ENCODE measurements around the gene INHBC.
A peak's percentile ranks its signal among the peaks of the same experiment; 100 is the strongest.

The INHBC gene

DNA sequence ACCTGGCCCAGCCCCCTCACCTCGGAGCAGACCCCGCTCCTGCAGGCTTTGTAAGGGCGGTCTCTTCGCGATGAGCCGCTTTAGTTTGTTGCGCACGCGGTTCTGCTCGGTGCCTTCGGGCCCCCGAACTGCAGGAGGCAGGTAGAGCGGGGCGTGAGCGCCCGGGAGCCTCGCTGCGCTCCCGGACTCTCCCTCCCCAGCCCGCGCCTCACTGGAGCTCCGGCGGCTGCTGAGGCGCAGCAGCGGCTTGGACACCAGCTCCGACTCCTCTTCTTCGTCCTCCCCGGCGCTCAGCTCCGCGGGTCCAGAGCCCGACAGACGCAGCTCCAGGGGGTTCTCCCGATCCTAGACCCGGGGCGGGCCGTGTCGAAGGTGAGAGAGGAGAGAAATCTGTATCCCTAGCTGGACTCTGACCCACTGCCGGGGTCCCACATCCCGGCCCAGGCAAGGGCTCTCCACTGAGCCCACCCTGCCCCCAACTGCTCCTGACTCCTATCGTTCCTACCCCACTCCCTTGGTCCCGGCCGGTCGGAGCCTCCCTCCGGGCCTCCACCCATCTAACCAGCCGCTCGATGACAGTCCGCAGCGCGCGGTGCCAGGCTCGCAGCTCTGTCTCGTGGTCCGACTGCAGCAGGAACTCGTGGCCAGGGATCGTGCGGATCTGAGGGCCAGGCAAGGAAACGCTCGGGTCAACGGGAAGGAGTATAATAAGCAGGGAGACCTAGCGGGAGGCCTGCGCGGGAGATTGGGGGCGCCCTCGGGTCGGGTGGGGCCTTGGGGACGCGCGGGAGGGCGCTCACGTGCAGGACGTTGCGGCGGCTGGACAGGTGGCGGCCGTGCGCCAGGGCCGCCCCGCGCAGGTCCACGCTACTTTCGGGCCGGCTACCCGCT is 40.9 kb downstream of the INHBC start:
- no peaks in the 10 kb centered on the region for H3K27me3 Mint-ChIP-seq
- no peak for ATAC-seq
- H3K4me1 Mint-ChIP-seq: peaks cover 67% of the 10 kb centered on the region

DNA sequence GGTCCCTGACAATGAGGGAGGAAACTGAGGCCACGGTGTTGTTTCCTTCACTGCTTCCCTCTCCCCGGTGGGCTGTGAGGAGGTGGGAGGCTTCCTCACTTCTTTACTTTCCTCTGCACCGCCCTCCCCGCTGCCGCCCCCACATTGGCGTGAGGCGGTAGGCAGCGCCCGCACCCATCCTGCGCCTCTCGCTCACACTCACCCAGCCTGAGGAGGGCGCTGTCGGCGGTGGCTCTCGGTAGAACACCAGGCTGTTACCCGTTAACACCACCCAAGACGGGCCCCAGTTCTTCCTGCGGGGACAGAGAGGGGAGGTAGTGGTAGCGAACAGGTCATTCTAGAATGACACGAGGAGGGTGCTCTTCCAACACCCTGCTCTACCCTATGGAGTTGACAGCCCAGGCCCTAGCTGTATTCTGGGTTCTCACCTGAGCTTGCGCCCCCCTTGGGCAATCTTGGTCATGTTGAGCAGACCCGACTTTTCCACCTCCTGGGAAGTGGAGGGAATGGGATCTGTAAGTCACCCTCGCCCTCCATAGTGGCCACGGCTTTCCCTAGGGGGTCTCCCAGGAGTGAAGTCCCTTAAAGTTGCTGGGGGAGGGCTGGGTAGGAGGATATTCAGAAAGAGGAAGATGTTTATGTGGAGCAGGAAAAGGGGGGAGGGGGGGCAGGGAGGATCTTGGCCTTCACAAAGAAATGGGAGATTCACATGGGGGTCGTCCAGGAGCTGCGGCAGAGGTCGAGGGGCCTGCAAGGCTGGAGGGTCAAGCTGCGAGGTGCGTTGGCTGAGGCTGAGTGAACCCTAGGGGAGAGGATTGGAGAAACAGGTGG is 41.8 kb downstream of the INHBC start:
- peaks cover 49% of the 10 kb centered on the region for H3K36me3 Mint-ChIP-seq (ENCODE audit: low read depth)
- DNase-seq (peak; percentile 87), ATAC-seq (peak; percentile 44)
- H3K9me3 Mint-ChIP-seq: no peaks in the 10 kb centered on the region
- H3K27me3 Mint-ChIP-seq: no peaks in the 10 kb centered on the region
- H3K4me3 Mint-ChIP-seq: peak overlapping the region; percentile 93
- H3K27ac Mint-ChIP-seq: peak overlapping the region; percentile 98
- H3K4me1 Mint-ChIP-seq: peaks cover 75% of the 10 kb centered on the region

More for the DNA sequence above, 40.9 kb downstream of the INHBC start:
- no peak for DNase-seq
- Mint-ChIP-seq H3K27ac (peak overlapping the region; percentile 98), H3K4me3 (peak overlapping the region; percentile 93), H3K36me3 (ENCODE audit: low read depth) (peaks cover 47% of the 10 kb centered on the region), H3K9me3 (no peaks in the 10 kb centered on the region)

DNA sequence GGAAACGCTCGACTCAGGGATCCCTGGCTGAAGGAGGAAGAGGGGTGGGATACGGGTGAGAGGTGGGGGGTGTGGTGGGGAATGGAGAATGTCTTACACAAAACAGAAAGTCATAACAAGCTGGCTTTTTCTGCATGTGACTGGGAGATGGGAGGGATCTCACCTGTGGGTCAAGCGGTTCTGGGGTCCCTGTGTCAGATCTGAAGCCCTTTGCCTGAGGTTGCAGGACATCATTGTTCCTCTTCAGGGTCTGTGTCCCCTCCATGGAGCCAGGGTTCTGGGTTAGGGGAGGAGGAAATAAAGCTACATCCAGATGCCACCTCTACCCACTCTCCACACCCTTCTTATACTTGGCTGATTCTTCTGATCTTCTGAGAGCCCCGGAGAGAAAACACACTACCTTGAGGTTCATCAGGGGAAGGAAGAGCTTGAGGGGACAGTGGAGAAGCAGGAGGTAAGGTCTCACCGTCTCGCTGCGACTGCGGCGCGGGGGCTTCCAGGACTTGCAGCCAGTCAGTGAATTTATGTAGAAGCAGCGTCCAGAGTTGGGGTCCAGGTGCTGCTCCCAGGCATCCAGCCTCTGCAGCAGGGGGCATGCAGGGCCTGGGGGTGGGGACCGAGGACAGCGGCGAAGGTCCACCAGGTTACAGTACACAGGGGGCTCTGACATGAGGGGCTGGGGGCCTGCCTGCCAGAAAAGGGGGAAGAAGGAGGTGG is 42.6 kb downstream of the INHBC start:
- Mint-ChIP-seq H3K4me3 (peak overlapping the region; percentile 93), H3K27me3 (no peaks in the 10 kb centered on the region), H3K9me3 (no peaks in the 10 kb centered on the region), H3K36me3 (ENCODE audit: low read depth) (peaks cover 47% of the 10 kb centered on the region), H3K27ac (peak overlapping the region; percentile 98), H3K4me1 (peaks cover 77% of the 10 kb centered on the region)
- no peak for ATAC-seq
- DNase-seq: no peak

DNA sequence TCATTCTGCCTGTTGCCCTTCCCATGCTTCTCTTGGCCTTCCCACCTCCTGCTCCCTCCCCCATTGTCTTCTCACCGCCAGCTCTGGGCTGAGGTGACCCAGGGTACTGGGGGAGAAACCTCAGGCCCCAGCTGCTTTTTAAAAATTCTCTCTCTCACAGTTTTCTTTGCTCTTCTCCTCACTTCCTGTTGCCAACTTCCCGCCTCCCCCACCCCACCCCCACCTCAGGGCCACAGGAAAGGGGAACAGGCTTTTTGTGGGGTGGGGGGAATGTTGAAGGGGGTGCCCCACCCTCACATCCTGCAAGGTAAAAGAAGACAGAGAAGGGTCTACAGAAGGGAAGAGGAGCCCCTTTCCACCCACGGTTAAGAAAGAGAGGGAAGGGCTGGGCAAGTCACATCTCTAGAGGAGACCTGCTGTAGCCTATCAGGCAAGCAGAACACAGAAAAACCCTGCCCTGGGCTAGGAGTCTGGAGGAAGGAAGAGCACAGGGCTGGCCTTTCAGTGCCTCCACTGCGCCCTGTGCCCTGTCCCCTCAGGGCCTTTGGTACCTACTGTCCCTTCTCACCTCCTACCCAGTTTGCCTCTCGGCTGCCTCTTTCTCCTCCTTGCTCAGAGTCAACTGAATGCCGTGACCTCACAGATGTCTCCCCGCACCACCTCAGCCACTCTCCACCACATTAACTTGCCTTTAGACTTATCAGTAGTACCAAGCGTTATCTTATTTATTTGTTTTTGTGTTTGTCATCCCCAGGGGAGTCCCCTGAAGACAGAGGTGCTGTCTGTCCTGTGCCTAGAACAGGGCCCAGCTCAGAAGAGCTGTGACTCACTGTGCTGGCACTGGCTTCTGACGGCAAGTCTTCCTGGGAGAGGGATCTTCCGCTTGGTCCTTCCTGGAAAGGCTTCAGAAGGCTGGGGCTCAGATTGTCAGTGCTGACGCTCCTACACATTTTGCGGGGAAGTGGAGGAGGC is 43.4 kb downstream of the INHBC start:
- H3K27me3 Mint-ChIP-seq: no peaks in the 10 kb centered on the region
- H3K9me3 Mint-ChIP-seq: no peaks in the 10 kb centered on the region
- peaks cover 74% of the 10 kb centered on the region for H3K4me1 Mint-ChIP-seq
- peaks cover 41% of the 10 kb centered on the region for H3K36me3 Mint-ChIP-seq (ENCODE audit: low read depth)
- ATAC-seq: peak; percentile 54
- H3K27ac Mint-ChIP-seq: peak overlapping the region; percentile 98
- DNase-seq: peak; percentile 52
- peak overlapping the region; percentile 93 for H3K4me3 Mint-ChIP-seq

DNA sequence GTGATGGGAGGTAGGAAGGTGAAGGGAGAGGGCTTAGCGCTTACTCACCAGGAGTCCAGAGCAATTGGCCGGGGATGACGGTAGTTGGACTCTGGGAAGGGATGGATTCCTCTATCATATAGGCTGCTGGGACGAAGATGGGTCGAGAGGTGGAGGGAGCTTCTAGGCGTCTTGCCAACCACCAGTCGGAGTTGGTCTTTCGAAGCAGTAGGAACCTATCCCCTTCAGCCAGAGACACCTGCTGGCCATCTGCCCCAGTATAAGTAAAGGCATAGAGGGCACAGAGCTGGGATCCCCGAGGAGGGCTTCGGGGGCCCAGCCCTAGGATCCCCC is 44.4 kb downstream of the INHBC start:
- DNase-seq: no peak
- Mint-ChIP-seq H3K4me3 (peak overlapping the region; percentile 93), H3K4me1 (peaks cover 73% of the 10 kb centered on the region), H3K9me3 (no peaks in the 10 kb centered on the region), H3K27me3 (no peaks in the 10 kb centered on the region), H3K36me3 (ENCODE audit: low read depth) (peaks cover 35% of the 10 kb centered on the region), H3K27ac (peak overlapping the region; percentile 98)
- no peak for ATAC-seq

DNA sequence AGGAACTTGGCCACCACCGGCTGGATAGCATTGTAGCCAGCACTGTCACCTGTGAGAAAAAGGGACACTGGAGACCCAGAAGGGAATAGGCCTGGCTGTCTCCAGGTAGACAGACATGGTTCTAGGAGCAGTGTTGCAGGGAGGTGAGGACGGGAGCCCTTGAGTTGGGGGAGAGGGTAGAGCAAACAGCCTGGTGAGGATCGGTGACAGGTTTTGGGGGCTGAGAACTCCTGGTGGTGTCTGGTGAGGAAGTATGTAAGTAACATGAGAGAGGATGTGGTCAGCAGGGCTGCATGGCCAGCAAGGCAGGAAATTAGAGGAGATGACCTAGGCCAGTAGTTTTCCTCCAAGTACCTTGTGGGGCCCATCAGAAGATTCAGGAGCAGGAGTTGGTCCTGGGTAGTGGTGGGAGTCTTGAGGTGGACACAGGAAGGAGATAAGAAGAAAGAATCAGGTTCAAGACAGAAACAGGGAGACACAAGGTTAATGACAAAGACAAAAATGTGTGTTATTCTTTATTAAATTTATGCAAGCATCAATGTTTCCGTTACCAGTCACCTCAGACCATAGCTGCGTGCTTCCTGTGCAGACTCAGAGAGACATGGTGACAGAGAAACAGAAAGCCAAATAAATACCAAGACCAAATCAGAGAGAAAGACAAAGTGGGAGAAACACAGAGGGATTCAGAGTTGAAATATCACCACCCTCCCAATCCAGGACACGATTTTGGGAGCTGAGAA is 45.0 kb downstream of the INHBC start, which contains the start of gene ARHGAP9:
Gene ARHGAP9 (minus strand): TSS at position 491 of the 740 bp plus-strand sequence. CDS start 460 bp downstream, at position 31.
- Mint-ChIP-seq H3K36me3 (ENCODE audit: low read depth) (peaks cover 30% of the 10 kb centered on the region), H3K9me3 (no peaks in the 10 kb centered on the region), H3K27ac (peak within 1 kb of the TSS; percentile 98), H3K4me1 (peaks cover 68% of the 10 kb centered on the region), H3K4me3 (peak within 1 kb of the TSS; percentile 93), H3K27me3 (no peaks in the 10 kb centered on the region)
- DNase-seq (peak; percentile 55), ATAC-seq (peak; percentile 57)

DNA sequence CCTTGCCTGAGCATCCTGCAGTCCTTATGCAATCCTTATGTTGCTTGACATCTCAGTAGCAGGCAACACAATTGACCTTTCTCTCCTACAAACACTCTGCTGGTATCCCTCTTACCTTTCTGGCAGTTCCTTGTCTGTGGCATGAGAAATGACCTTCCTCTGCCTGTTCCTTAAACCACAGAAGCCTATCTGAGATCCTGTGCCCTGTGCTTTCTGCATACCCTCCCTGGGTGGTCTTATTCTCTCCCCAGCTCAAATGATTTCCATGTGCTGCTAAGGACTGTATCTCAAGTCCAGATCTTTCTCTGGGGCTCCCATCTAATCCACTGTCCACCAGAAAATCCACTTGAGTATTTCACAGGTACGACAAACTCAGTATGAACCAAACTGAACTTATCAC is 47.1 kb downstream of the INHBC start:
- Mint-ChIP-seq H3K4me1 (peaks cover 55% of the 10 kb centered on the region), H3K4me3 (no peak overlapping the region), H3K27ac (peak overlapping the region; percentile 98), H3K27me3 (no peaks in the 10 kb centered on the region), H3K36me3 (ENCODE audit: low read depth) (peaks cover 19% of the 10 kb centered on the region), H3K9me3 (no peaks in the 10 kb centered on the region)
- DNase-seq (no peak), ATAC-seq (no peak)

DNA sequence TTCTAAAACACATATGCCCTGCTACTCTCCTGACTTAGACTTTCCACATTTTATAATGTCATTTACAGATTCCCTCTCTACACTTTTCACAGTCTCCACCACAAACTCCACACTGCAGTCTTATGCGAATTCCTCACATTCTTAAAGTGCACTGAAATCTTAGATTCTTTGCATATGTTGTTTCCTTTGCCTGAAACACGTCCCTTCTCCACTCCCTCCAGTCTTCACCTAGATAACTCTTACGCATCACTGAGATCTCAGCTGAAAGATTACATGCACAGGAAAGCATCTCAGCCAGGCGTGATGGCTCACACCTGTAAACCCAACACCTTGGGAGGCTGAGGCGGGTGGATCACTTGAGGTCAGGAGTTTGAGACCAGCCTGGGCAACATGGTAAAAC is 48.9 kb downstream of the INHBC start:
- H3K27me3 Mint-ChIP-seq: no peaks in the 10 kb centered on the region
- ATAC-seq (no peak), DNase-seq (no peak)
- H3K27ac Mint-ChIP-seq: peak overlapping the region; percentile 50
- no peak overlapping the region for H3K4me3 Mint-ChIP-seq
- H3K9me3 Mint-ChIP-seq: no peaks in the 10 kb centered on the region
- H3K4me1 Mint-ChIP-seq: peaks cover 51% of the 10 kb centered on the region
- H3K36me3 Mint-ChIP-seq (ENCODE audit: low read depth): peaks cover 15% of the 10 kb centered on the region

DNA sequence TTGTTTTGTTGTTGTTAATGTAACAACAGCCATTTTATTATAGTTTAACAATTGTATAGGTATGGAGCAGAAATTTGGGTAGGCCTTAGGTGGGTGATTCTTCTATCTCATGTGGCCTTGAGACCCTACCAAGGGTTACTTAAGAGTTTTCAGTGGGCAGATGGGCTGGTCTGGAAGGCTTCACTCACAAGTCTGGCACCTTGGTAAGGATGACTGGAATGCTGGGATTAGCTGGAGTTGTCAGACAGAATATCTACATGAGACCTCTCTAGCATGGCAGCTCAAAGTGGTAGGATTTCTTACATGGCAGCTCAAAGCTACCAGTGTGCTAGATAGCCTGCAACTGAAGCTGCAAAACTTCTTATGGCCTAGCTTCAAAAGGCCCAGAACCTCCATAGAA is 51.1 kb downstream of the INHBC start:
- DNase-seq (no peak), ATAC-seq (no peak)
- no peak overlapping the region for H3K27ac Mint-ChIP-seq
- no peaks in the 10 kb centered on the region for H3K9me3 Mint-ChIP-seq
- no peaks in the 10 kb centered on the region for H3K27me3 Mint-ChIP-seq
- H3K4me3 Mint-ChIP-seq: no peak overlapping the region
- H3K36me3 Mint-ChIP-seq (ENCODE audit: low read depth): peaks cover 33% of the 10 kb centered on the region
- H3K4me1 Mint-ChIP-seq: peaks cover 45% of the 10 kb centered on the region

DNA sequence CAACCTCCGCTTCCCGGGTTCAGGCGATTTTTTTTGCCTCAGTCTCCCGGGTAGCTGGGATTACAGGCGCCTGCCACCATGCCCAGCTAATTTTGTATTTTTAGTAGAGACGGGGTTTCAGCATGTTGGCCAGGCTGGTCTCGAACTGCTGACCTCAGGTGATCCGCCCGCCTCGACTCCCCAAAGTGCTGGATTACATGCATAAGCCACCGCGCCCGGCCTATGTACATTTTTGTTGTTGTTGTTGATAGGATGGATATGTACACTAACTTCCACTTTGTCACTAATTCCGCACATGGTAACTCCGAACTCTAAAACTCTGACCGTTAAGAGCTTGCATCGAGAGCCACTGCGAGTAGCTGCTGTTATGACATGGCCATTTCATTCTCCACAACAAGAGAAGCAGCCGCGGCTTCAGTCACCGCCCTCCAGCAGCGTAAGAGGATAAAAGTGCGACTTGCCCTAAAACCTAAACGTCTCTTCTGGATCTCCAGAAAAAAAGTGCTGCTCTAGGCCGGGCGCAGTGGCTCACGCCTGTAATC is 52.5 kb downstream of the INHBC start:
- DNase-seq (no peak), ATAC-seq (no peak)
- H3K9me3 Mint-ChIP-seq: no peaks in the 10 kb centered on the region
- H3K27me3 Mint-ChIP-seq: no peaks in the 10 kb centered on the region
- peaks cover 39% of the 10 kb centered on the region for H3K4me1 Mint-ChIP-seq
- peaks cover 43% of the 10 kb centered on the region for H3K36me3 Mint-ChIP-seq (ENCODE audit: low read depth)
- H3K27ac Mint-ChIP-seq: peak overlapping the region; percentile 93
- peak overlapping the region; percentile 97 for H3K4me3 Mint-ChIP-seq

DNA sequence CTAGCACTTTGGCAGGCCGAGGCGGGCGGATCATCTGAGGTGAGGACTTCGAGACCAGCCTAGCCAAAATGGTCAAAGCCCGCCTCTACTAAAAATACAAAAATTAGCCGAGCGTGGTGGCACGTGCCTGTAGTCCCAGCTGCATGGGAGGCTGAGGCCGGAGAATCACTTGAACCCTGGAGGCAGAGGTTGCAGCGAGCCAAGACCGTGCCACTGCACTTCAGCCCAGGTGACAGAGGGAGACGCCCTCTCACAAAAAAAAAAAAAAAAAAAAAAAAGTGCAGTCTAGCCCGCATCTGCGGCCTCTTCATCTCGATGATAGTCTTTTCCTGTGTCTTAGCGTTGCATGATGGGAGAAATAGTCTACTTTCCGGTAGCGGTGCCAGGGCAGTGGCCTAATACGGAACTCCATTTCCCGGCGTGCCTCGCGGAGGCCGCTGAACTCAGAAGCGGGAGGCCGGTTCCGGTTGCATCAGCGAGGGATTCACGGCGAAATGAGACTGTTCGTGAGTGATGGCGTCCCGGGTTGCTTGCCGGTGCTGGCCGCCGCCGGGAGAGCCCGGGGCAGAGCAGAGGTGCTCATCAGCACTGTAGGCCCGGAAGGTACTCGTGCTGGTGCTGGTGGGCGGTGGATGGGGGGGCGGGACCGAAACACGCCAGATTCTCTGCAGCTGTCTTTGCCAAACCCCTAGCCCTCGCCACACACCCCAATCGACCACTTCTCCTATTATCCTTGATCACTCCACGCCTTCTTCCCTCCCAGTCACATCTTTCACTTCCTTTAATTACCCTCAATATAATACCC is 53.2 kb downstream of the INHBC start, which contains the start of gene MARS1:
Gene MARS1 (plus strand): TSS at position 472 of the 805 bp plus-strand sequence. CDS start 23 bp downstream, at position 495.
- peak within 1 kb of the TSS; percentile 97 for H3K4me3 Mint-ChIP-seq
- ATAC-seq (peak; percentile 97), DNase-seq (peak; percentile 91)
- H3K27me3 Mint-ChIP-seq: no peaks in the 10 kb centered on the region
- peak within 1 kb of the TSS; percentile 93 for H3K27ac Mint-ChIP-seq
- H3K9me3 Mint-ChIP-seq: no peaks in the 10 kb centered on the region
- H3K4me1 Mint-ChIP-seq: peaks cover 38% of the 10 kb centered on the region
- peaks cover 49% of the 10 kb centered on the region for H3K36me3 Mint-ChIP-seq (ENCODE audit: low read depth)

Measured in activated naive CD8-positive, alpha-beta T cell treated with anti-CD3 and anti-CD28 coated beads, Interleukin-2, amount 50 U/mL, for 24 hours (primary cell).